ENCODE results near the gene CUX1. TPM values are rescaled to one million over a fixed set of nuclear protein-coding genes. Genes with fewer than 3 reads are reported as not detected.

The CUX1 gene
- total RNA-seq, 1 experiment from 2014 or later: 39.6 TPM

DNA sequence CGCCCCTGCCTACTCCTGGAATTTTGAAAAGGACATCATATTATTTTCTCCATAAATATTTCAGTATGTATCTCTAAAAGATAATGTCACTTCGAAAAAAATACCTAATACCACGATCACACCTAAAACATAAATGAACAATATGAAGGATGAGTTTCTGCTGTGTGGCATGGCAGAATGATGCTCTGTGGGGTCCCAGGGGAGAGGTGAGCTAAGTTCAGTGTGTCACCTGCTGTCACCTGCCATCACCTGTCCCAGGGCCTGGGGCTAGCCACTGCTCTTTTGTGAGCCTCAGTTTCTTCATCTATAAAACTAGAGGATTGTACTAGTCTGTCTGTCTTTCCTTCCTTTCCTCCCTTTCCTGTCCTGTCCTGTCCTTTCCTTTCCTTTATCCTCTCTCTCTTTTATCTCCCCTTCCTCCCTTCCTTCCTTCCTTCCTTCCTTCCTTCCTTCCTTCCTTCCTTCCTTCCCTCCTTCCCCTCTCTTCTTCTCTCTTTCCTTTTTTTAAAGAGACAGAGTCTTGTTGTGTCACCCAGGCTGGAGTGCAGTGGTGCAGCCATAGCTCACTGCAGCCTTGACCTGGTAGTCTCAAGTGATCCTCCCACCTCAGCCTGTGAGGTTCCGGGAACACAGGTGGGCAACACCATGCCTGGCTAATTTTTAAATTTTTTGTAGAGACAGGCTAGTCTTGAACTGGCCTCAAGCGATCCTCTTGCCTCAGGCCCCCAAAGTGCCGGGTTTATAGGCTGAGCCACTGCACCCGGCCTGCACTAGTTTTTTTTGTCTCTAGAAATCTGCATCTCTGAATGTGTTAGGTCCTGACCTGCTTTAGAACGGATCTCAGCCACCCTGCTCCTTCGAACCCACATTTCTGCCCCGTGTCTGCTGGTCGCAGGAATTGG, 43.1 kb downstream of the CUX1 start:
- Histone ChIP-seq H3K79me2 (ENCODE audit: low read length) (peaks cover 86% of the 10 kb centered on the region), H3F3A (ENCODE audit: low read length, unreplicated experiment) (no peaks in the 10 kb centered on the region), H3K36me3 (ENCODE audit: low read depth, low read length) (0 out of 2 replicates have a peak, but pooled peaks cover 1% of the 10 kb centered on the region), H3K9ac (ENCODE audit: low read length) (no peak overlapping the region), H4K20me1 (ENCODE audit: low read length) (no peaks in the 10 kb centered on the region), H3K27ac (ENCODE audit: low read length) (no peak overlapping the region), H3K9me3 (ENCODE audit: low read length) (no peaks in the 10 kb centered on the region), H3K9me2 (replicated peaks; ENCODE audit: low read length) (no peaks in the 10 kb centered on the region), H2AFZ (ENCODE audit: low read length) (no peak overlapping the region), H3K27me3 (ENCODE audit: low read length) (no peaks in the 10 kb centered on the region), H3K4me1 (ENCODE audit: insufficient read depth, low read length) (peaks cover 23% of the 10 kb centered on the region), H3K4me2 (ENCODE audit: low read length) (no peak overlapping the region), H3K4me3 (ENCODE audit: low read length) (no peak overlapping the region)
- TF ChIP-seq CTCF (conservative IDR thresholded peaks at IDR 0.05; ENCODE audit: low read depth, low read length): no peak
- DNase-seq: no peak
- BruUV-seq (replicated peaks): no TSS peak
- no peak for ATAC-seq
- CTCF ChIA-PET: no interaction called here
- intact Hi-C loops (cut with micrococcal nuclease): no loop called here
- POLR2A ChIA-PET (ENCODE audit: unreplicated experiment): no interaction called here

GRCh38 chr7:101861218-101861775, 43.9 kb downstream of the CUX1 start:
- Histone ChIP-seq H3K79me2 (ENCODE audit: low read length) (peaks cover 86% of the 10 kb centered on the region), H3K4me1 (ENCODE audit: insufficient read depth, low read length) (peaks cover 16% of the 10 kb centered on the region), H4K20me1 (ENCODE audit: low read length) (no peaks in the 10 kb centered on the region), H3K9me2 (replicated peaks; ENCODE audit: low read length) (no peaks in the 10 kb centered on the region), H3F3A (ENCODE audit: low read length, unreplicated experiment) (no peaks in the 10 kb centered on the region), H3K27me3 (ENCODE audit: low read length) (no peaks in the 10 kb centered on the region), H2AFZ (ENCODE audit: low read length) (no peak overlapping the region), H3K9ac (ENCODE audit: low read length) (no peak overlapping the region), H3K27ac (ENCODE audit: low read length) (no peak overlapping the region), H3K4me3 (ENCODE audit: low read length) (no peak overlapping the region), H3K36me3 (ENCODE audit: low read depth, low read length) (0 out of 2 replicates have a peak, but pooled peaks cover 3% of the 10 kb centered on the region), H3K4me2 (ENCODE audit: low read length) (no peak overlapping the region), H3K9me3 (ENCODE audit: low read length) (no peaks in the 10 kb centered on the region)
- ATAC-seq (no peak), DNase-seq (no peak)
- no peak for TF ChIP-seq EZH2phosphoT487 (IDR thresholded peaks at IDR 0.05; ENCODE audit: borderline replicate concordance, low read length)
- no peak for TF ChIP-seq EZH2 (IDR thresholded peaks at IDR 0.05; ENCODE audit: low read length, unreplicated experiment)
- no peak for TF ChIP-seq CTCF (conservative IDR thresholded peaks at IDR 0.05; ENCODE audit: low read depth, low read length)
- ChIA-PET CTCF (no interaction called here), POLR2A (ENCODE audit: unreplicated experiment) (no interaction called here)
- intact Hi-C loops (cut with micrococcal nuclease): no loop called here
- BruUV-seq (replicated peaks): no TSS peak
